Measurements from ENCODE around the gene STAP2. TPM values are rescaled to one million over a fixed set of nuclear protein-coding genes. Genes with fewer than 3 reads are reported as not detected.

Gene STAP2
- total and polyA plus RNA-seq, 9 of the 15 experiments (the other 6 are each of a cell fraction or from before 2014, with no cell fraction given), result 1.2 to 9.8 (median 4.5) TPM

GRCh38 chr19:4294389-4294788 is 44.2 kb downstream of the STAP2 start:
- intact Hi-C loops (cut with micrococcal nuclease), result no loop called here
- CTCF ChIA-PET (ENCODE audit: low intra/inter-chr PET ratio), result no interaction called here
- H3K4me3 ChIP-seq, result no peak overlapping the region
- no peak for FAIRE-seq
- peaks cover 0 to 26% of the 10 kb centered on the region in 2 experiments; a peak in 2 of 5 replicates for H3K4me1 ChIP-seq (replicated peaks in 1 of 2; ENCODE audit: control insufficient read depth in 2 of 2, insufficient read depth in 2 of 2, low read length in 2 of 2)
- H3K4me2 ChIP-seq (ENCODE audit: insufficient read depth, low read length), result no peak overlapping the region
- 6% methylated on average over 10 of the region's 10 CpGs for WGBS (ENCODE audit: insufficient coverage, low coverage, missing lambda C conversion rate)
- DNase-seq (ENCODE audit: extremely low read depth in 1 of 4, low spot score in 3 of 4), result no peak
- no peak for TF ChIP-seq ZFPM2 (CRISPR knock-in tag; IDR thresholded peaks at IDR 0.05)
- TF ChIP-seq HNRNPUL1 (IDR thresholded peaks at IDR 0.05; ENCODE audit: low read length), result no peak
- TF ChIP-seq, protein P1, sequence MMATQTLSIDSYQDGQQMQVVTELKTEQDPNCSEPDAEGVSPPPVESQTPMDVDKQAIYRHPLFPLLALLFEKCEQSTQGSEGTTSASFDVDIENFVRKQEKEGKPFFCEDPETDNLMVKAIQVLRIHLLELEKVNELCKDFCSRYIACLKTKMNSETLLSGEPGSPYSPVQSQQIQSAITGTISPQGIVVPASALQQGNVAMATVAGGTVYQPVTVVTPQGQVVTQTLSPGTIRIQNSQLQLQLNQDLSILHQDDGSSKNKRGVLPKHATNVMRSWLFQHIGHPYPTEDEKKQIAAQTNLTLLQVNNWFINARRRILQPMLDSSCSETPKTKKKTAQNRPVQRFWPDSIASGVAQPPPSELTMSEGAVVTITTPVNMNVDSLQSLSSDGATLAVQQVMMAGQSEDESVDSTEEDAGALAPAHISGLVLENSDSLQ (IDR thresholded peaks at IDR 0.05), result no peak
- TF ChIP-seq ZBED1 (IDR thresholded peaks at IDR 0.05), result no peak
- TF ChIP-seq, protein P2, sequence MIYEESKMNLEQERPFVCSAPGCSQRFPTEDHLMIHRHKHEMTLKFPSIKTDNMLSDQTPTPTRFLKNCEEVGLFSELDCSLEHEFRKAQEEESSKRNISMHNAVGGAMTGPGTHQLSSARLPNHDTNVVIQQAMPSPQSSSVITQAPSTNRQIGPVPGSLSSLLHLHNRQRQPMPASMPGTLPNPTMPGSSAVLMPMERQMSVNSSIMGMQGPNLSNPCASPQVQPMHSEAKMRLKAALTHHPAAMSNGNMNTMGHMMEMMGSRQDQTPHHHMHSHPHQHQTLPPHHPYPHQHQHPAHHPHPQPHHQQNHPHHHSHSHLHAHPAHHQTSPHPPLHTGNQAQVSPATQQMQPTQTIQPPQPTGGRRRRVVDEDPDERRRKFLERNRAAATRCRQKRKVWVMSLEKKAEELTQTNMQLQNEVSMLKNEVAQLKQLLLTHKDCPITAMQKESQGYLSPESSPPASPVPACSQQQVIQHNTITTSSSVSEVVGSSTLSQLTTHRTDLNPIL (CRISPR knock-in tag; IDR thresholded peaks at IDR 0.05), result no peak
- no peak for TF ChIP-seq ZNF551 (CRISPR knock-in tag; IDR thresholded peaks at IDR 0.05)
- no peak for TF ChIP-seq ZNF263 (CRISPR knock-in tag; IDR thresholded peaks at IDR 0.05; ENCODE audit: borderline replicate concordance)
- TF ChIP-seq ETS1 (conservative IDR thresholded peaks at IDR 0.05; ENCODE audit: control insufficient read depth, low read depth, low read length), result no peak
- TF ChIP-seq SMAD1 (IDR thresholded peaks at IDR 0.05; ENCODE audit: low read depth, low read length, partially characterized antibody), result no peak
- POLR2A ChIA-PET, result no interaction called here
- H3K36me3 ChIP-seq (ENCODE audit: control insufficient read depth, insufficient read depth, low read length), result no peaks in the 10 kb centered on the region
- peaks cover 3 to 8% of the 10 kb centered on the region in 2 experiments; a peak in 2 of 5 replicates for H3K27me3 ChIP-seq (ENCODE audit: control insufficient read depth in 2 of 2, insufficient read depth in 2 of 2, low read length in 2 of 2)
- H3K27ac ChIP-seq (ENCODE audit: extremely low read depth, low read depth, low read length), result no peak overlapping the region
- no peaks in the 10 kb centered on the region for H3K9me1 ChIP-seq (ENCODE audit: control insufficient read depth, insufficient read depth, low read length)
- in situ Hi-C loops (cut with MboI), result no loop called here
- no peak for ATAC-seq
- BruUV-seq (replicated peaks), result no TSS peak
- no peaks in the 10 kb centered on the region for H3K9me3 ChIP-seq (replicated peaks; ENCODE audit: control insufficient read depth, insufficient read depth, low read depth, low read length)
- no peaks in the 10 kb centered on the region for H3K79me2 ChIP-seq (ENCODE audit: control insufficient read depth, insufficient read depth, low read length)
- no peak overlapping the region for H2AFZ ChIP-seq (ENCODE audit: low read depth, low read length)
- 0 out of 4 replicates have a peak overlapping the region, but pooled peaks of 1 of the 2 experiments have one; percentile 26 for H3K9ac ChIP-seq (ENCODE audit: insufficient read depth in 1 of 2, low read depth in 2 of 2, low read length in 2 of 2)
- H4K20me1 ChIP-seq (replicated peaks; ENCODE audit: control insufficient read depth, insufficient read depth, low read length), result no peaks in the 10 kb centered on the region
